ENCODE measurements around the gene MIF4GD.

GRCh38 chr17:75225016-75225415 is 46.0 kb downstream of the MIF4GD start:
- TF ChIP-seq CTCF (IDR thresholded peaks at IDR 0.05; ENCODE audit: poor library complexity): no peak
- no peak for TF ChIP-seq EZH2phosphoT487 (IDR thresholded peaks at IDR 0.05; ENCODE audit: low read depth, severe bottlenecking, unreplicated experiment)
- no peak for TF ChIP-seq EZH2 (IDR thresholded peaks at IDR 0.05; ENCODE audit: borderline replicate concordance)
